Measurements from ENCODE around the gene CORO2A. TPM values are rescaled to one million over a fixed set of nuclear protein-coding genes. Genes with fewer than 3 reads are reported as not detected.

CORO2A gene
- total RNA-seq, 1 experiment from 2014 or later, result 19.8 TPM

DNA sequence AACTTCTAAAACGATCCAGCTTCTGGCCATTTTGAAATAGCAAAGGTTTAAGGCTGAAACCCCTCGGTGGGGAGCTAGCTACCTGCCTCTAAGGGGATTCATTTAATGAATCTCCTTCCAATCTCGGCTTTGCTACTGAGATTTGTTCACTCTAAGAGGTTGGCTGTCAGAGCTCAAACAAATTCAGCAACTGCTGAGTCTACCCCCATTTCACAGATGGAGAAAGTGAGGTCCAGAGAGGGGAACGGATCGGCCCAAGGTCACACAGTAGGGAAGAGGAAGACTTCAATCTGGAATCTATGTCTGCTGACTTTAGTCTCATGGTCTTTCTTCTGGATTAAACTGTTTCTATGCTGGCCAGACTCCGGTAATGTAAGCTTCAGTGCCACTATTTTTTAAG is 3.0 kb downstream of the CORO2A start:
- H3K79me2 ChIP-seq (ENCODE audit: low read depth), result 0 out of 2 replicates have a peak, but pooled peaks cover 5% of the 10 kb centered on the region
- POLR2A ChIA-PET (ENCODE audit: unreplicated experiment), result no interaction called here

DNA sequence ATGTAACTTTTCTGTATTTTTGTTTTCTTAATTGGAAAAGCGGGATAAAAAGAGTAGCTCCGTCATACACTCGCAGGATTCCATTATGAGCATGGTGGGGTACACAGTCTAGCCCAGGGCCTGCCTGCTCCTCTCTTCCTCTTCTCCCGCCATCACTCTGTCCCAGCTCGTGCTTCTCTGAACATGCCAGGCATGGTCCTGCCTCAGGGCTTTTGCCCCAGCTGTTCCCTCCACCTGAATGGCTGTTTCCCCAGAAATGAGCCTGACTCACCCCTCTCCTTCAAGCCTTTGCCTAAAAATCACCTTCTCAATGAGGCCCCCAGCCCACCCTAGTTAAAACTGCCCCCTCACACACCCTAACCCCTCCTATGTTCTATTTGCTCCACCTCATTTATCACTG is 4.5 kb downstream of the CORO2A start:
- ChIA-PET POLR2A (ENCODE audit: unreplicated experiment) (no interaction called here), CTCF (no interaction called here)
- intact Hi-C loops (cut with micrococcal nuclease; ENCODE audit: unreplicated experiment), result no loop called here
- Histone ChIP-seq H3F3A (ENCODE audit: insufficient read depth, low read depth) (peaks cover 2% of the 10 kb centered on the region; the same call in 1 of the 2 replicates), H3K27me3 (ENCODE audit: insufficient read depth, low read depth) (no peaks in the 10 kb centered on the region), H3K9me3 (ENCODE audit: insufficient read depth, low read depth) (no peaks in the 10 kb centered on the region), H4K20me1 (ENCODE audit: insufficient read depth) (no peaks in the 10 kb centered on the region), H3K4me3 (no peak overlapping the region), H3K36me3 (ENCODE audit: low read depth) (no peaks in the 10 kb centered on the region), H3K4me2 (no peak overlapping the region), H2AFZ (no peak overlapping the region), H3K4me1 (replicated peaks; ENCODE audit: insufficient read depth) (peaks cover 8% of the 10 kb centered on the region), H3K27ac (no peak overlapping the region), H3K9me2 (ENCODE audit: insufficient read depth) (no peaks in the 10 kb centered on the region), H3K79me2 (ENCODE audit: low read depth) (0 out of 2 replicates have a peak, but pooled peaks cover 5% of the 10 kb centered on the region)
- no peak for DNase-seq
- TF ChIP-seq, protein P1, sequence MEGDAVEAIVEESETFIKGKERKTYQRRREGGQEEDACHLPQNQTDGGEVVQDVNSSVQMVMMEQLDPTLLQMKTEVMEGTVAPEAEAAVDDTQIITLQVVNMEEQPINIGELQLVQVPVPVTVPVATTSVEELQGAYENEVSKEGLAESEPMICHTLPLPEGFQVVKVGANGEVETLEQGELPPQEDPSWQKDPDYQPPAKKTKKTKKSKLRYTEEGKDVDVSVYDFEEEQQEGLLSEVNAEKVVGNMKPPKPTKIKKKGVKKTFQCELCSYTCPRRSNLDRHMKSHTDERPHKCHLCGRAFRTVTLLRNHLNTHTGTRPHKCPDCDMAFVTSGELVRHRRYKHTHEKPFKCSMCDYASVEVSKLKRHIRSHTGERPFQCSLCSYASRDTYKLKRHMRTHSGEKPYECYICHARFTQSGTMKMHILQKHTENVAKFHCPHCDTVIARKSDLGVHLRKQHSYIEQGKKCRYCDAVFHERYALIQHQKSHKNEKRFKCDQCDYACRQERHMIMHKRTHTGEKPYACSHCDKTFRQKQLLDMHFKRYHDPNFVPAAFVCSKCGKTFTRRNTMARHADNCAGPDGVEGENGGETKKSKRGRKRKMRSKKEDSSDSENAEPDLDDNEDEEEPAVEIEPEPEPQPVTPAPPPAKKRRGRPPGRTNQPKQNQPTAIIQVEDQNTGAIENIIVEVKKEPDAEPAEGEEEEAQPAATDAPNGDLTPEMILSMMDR (conservative IDR thresholded peaks at IDR 0.05), result no peak
- no peak for TF ChIP-seq EZH2 (IDR thresholded peaks at IDR 0.05; ENCODE audit: low read depth)
- no TSS peak for BruUV-seq (replicated peaks)

More for the DNA sequence above, 3.0 kb downstream of the CORO2A start:
- no peak for DNase-seq
- no peak overlapping the region for H3K27ac ChIP-seq
- no peaks in the 10 kb centered on the region for H3K9me2 ChIP-seq (ENCODE audit: insufficient read depth)
- H4K20me1 ChIP-seq (ENCODE audit: insufficient read depth), result no peaks in the 10 kb centered on the region
- intact Hi-C loops (cut with micrococcal nuclease; ENCODE audit: unreplicated experiment), result no loop called here
- H3K9me3 ChIP-seq (ENCODE audit: insufficient read depth, low read depth), result no peaks in the 10 kb centered on the region
- no peak for TF ChIP-seq EZH2 (IDR thresholded peaks at IDR 0.05; ENCODE audit: low read depth)
- TF ChIP-seq, protein P1 (conservative IDR thresholded peaks at IDR 0.05), result no peak
- H3K27me3 ChIP-seq (ENCODE audit: insufficient read depth, low read depth), result no peaks in the 10 kb centered on the region
- no TSS peak for BruUV-seq (replicated peaks)
- CTCF ChIA-PET, result no interaction called here
- no peaks in the 10 kb centered on the region for H3K36me3 ChIP-seq (ENCODE audit: low read depth)
- no peak overlapping the region for H3K4me3 ChIP-seq
- peaks cover 13% of the 10 kb centered on the region; the same call in 1 of the 2 replicates for H3F3A ChIP-seq (ENCODE audit: insufficient read depth, low read depth)
- H2AFZ ChIP-seq, result no peak overlapping the region
- peaks cover 16% of the 10 kb centered on the region for H3K4me1 ChIP-seq (replicated peaks; ENCODE audit: insufficient read depth)
- H3K4me2 ChIP-seq, result no peak overlapping the region

DNA sequence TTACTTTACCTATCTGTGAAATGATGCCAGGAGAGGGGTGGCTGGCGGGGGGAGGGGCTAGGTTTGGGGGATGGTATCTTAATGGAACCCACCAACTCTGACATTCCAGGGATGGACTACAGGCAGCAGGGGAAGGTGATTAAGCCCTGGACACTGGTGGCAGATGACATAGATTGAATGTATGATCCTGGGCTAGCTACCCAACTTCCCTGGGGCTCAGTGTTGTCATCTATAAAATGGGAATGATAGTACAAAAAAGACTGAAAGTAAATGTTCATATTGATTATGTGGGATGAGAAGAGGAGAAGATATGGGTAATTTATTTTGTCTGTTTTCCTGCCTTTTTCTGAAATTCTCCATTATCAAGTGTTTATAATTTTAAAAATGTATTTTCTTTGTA is 6.2 kb downstream of the CORO2A start:
- POLR2A ChIA-PET (ENCODE audit: unreplicated experiment), result no interaction called here
- H3K27ac ChIP-seq, result no peak overlapping the region
- H3K36me3 ChIP-seq (ENCODE audit: low read depth), result no peaks in the 10 kb centered on the region
- peaks cover under 1% of the 10 kb centered on the region; the same call in 1 of the 2 replicates for H3K4me1 ChIP-seq (replicated peaks; ENCODE audit: insufficient read depth)
- intact Hi-C loops (cut with micrococcal nuclease; ENCODE audit: unreplicated experiment), result no loop called here
- H3K9me3 ChIP-seq (ENCODE audit: insufficient read depth, low read depth), result no peaks in the 10 kb centered on the region
- DNase-seq, result no peak
- no TSS peak for BruUV-seq (replicated peaks)
- no peaks in the 10 kb centered on the region for H3K9me2 ChIP-seq (ENCODE audit: insufficient read depth)
- TF ChIP-seq EZH2 (IDR thresholded peaks at IDR 0.05; ENCODE audit: low read depth), result no peak
- TF ChIP-seq, protein P1 (conservative IDR thresholded peaks at IDR 0.05), result no peak
- no peaks in the 10 kb centered on the region; the same call in 1 of the 2 replicates for H3F3A ChIP-seq (ENCODE audit: insufficient read depth, low read depth)
- CTCF ChIA-PET, result no interaction called here
- H4K20me1 ChIP-seq (ENCODE audit: insufficient read depth), result no peaks in the 10 kb centered on the region
- H3K79me2 ChIP-seq (ENCODE audit: low read depth), result 0 out of 2 replicates have a peak, but pooled peaks cover 5% of the 10 kb centered on the region
- no peak overlapping the region for H3K4me3 ChIP-seq
- H3K4me2 ChIP-seq, result no peak overlapping the region
- no peaks in the 10 kb centered on the region for H3K27me3 ChIP-seq (ENCODE audit: insufficient read depth, low read depth)
- H2AFZ ChIP-seq, result no peak overlapping the region
